Posterior vena cava (tissue), 2 donors: Measurements from ENCODE around the gene C17orf50. TPM values are rescaled to one million over a fixed set of nuclear protein-coding genes. Genes with fewer than 3 reads are reported as not detected.
"Not testable (repeated sequence)": the region's sequence is repeated elsewhere in the genome, so short reads cannot be mapped to it uniquely, and the experiment has no call there.

Experiments used
- DNase-seq: peaks from one replicate; pipeline ENCODE4 v3.0.0-alpha.2; 2020; ENCODE audit warnings: low spot score
- intact Hi-C, 2 donors: fragments of 100-400 bp; cut with DNase I; formaldehyde crosslinking; loops; one replicate each; pipeline versions ENCODE4 v1.14.1 to v1.14.2; 2022 to 2023
- total RNA-seq, 2 donors: library from RNA; stranded (reverse); fragmentation: NEBNext Ultra II Directional; extraction: Animal tissue kit (Norgen Biotek cat#: 25700); gene quantifications; one replicate each; pipeline ENCODE4 v1.2.1, GENCODE V29; 2021
- donor health status: DM: yes; HTN: yes; CAD: no.
- donor health status: DM: yes; HTN: yes; CAD: no.

The C17orf50 gene
- total RNA-seq, 2 donors from 2014 or later, result not detected

- intact Hi-C loops, result loop anchor here (5.0 to 10.0 kb wide), 2 partner anchors 134 to 136 kb away; no protein-coding TSS in a partner anchor
- DNase-seq, result no peak
Measured at GRCh38 chr17:35748341-35748841, 12.3 kb upstream of the C17orf50 start.

- intact Hi-C loops, result loop anchor here (5.0 to 10.0 kb wide), 2 partner anchors 134 to 137 kb away; no protein-coding TSS in a partner anchor
- no peak for DNase-seq
Measured at GRCh38 chr17:35748979-35749378, 11.7 kb upstream of the C17orf50 start.

DNA sequence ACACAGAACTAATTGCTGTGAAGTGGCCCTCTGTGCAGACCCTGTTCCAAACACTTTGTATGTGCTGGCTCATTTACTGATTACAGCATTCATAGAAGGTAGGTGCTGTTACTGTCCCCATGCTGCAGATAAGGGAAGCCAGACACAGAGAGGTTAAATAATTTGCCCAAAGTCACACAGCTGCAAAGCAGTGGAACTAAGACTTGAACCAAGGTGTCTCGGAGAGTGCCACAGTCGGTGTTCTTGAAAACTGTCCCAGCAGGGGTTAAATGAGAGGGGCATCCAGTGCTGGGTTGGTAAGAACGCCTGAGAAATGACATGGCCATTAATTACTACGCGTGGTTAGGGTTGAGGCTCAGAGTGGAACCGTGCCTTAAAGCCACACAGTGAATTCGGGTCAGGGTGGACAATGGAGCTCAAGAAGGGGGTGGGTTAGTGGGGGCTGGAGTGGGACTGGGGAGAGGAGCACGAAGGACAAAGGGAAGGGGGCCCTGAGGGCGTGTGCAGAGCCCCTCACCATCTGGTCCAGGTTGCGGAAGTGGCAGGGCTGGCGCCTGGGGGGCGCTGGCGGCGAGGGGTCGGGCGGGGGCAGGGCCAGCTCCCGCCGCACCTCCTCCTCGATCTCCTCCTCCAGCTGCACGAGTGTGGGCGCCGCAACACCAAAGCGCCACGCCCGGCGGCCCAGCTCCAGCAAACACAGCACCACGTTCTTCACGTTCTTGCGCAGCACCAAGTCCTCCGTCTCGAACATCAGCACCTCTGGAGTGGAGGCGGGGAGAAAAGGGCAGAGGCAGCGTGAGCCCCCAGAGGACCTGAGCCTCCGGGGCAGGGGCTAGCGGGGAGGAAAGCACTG lies 10.9 kb upstream of the C17orf50 start:
- DNase-seq, result no peak
- intact Hi-C loops, result loop anchor here (5.0 to 10.0 kb wide), 2 partner anchors 135 to 137 kb away; no protein-coding TSS in a partner anchor

DNA sequence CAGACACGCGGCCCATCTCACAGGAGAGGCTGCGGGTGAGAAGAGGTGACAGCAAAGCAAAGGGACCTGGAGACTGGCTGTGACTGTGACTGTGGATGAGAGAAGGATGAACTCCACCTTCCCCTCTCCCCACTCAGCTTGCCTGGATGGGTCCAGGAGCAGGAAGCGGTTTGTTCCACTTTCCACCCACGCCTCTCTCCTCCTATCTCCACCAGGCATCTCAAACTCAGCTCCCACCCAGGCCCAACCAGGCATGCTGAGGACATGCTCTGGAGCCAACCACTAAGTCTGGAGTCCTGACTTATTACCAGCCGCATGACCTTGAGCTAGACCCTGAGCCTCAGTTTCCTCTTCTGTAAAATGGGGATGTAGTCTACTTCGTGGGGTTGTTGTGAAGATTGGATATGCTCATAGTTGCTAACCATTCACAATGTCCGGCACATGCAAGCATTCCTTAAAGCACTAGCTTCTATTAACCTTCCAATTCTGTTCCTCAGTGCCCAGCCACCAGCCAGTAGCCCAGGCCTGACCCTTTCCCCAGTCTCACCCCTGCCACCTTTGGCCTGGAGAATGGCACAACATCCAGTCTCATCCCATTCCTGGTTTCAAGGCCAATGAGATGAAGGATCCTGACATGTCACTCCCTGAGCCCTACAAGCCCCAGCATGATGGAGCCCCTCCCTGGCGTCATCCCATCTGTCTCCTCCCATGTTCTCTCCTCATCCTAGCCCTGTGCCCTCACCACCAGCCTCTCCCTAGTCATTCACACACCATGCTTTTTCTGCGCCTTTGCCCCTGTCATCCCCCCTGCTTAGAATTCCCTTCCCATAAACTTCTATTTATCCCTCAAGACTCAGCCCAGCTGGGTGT lies 9.9 kb upstream of the C17orf50 start:
- DNase-seq, result no peak

DNA sequence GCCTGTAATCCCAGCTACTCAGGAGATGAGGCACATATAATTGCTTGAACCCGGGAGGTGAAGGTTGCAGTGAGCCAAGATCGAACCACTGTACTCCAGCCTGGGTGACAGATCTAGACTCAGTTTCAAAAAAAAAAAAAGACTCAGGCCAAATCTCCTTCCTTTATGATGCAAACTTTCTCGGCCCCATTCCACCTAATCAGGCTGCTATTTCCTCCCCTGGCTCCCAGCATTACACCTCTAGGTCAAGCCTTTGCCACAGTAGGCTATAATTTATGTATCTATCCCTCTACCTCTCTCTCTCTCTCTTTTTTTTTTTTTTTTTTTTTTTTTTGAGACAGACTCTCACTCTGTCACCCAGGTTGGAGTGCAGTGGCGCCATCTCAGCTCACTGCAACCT lies 9.1 kb upstream of the C17orf50 start:
- intact Hi-C loops, DNase-seq: not testable (repeated sequence)

More for the DNA sequence above, 9.9 kb upstream of the C17orf50 start:
- intact Hi-C loops, result no loop called here

GRCh38 chr17:35752471-35752870 lies 8.2 kb upstream of the C17orf50 start:
- intact Hi-C loops, result no loop called here

DNA sequence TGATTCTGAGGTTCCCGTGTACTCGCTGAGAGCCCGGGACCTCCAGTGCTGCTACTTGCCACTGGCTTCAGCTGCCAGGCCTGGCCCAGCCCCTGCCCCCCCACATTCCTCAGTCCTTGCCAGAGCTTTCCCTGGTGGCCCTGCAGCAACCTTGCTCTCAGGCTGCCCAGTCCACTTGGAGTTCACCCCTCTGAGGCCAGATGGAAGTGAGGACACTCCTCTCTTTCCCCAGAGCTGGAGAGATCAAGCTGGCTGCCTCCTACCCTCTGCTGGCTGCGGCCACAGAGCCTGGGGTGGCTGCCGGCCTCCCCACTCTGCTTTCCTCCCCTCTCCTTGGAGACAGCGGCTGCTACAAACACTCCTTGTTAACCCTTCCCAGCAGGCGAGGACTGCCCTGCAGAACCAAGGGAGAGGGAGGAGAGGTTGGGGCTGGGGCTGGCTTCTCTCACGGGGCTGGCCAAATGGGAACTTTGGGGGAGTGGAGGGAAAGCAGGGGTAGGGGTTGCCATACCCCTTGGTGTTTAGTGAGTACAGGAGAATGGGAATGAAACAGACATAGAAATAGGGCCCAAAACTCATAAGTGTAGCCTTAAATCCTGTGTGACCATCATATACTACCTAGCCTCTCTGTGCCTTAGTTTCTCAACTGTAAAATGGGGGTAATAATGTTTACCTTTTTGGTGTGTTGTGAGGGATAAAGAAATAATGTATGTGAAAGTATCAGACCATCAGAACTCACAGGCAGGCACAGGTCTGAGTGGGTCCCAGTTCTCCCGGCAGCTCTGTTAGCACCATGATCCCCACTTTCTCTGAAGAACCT lies 7.5 kb upstream of the C17orf50 start, which contains the start of gene GAS2L2:
Gene GAS2L2, minus strand, starts transcription at position 295 of the 820 bp plus-strand sequence. CDS start 389 bp downstream, outside the sequence.
- no peak for DNase-seq
- intact Hi-C loops, result no loop called here

More at GRCh38 chr17:35752471-35752870, 8.2 kb upstream of the C17orf50 start:
- DNase-seq, result no peak

- intact Hi-C loops, result no loop called here
- DNase-seq, result no peak
Measured at GRCh38 chr17:35757243-35757642, 3.4 kb upstream of the C17orf50 start.

DNA sequence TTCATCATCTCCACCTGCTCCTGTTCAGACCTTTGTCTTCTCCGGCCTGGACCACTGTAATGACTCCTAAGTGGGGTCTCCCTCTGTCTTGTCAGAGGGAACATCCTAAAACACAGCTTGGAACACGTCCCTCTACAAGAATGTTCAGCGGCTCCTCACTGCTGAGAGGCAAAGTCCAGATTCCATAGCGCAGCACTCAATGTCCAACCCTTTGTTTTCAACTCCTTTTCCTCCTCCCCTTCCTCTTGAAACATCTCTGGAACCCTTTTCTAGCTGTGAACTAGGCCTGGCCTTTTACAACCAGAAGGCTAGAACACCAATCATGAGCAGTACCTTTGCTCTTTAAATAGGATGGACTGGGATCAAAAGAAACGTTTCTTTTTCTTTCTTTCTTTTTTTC lies 914 bp downstream of the C17orf50 start:
- intact Hi-C loops, result no loop called here
- no peak for DNase-seq

GRCh38 chr17:35763767-35764122 lies 3.1 kb downstream of the C17orf50 start:
- intact Hi-C loops, result loop anchor here in 1 of 2 donors (2.0 kb wide), 1 partner anchor 41 kb away; no protein-coding TSS in a partner anchor
- no peak for DNase-seq

DNA sequence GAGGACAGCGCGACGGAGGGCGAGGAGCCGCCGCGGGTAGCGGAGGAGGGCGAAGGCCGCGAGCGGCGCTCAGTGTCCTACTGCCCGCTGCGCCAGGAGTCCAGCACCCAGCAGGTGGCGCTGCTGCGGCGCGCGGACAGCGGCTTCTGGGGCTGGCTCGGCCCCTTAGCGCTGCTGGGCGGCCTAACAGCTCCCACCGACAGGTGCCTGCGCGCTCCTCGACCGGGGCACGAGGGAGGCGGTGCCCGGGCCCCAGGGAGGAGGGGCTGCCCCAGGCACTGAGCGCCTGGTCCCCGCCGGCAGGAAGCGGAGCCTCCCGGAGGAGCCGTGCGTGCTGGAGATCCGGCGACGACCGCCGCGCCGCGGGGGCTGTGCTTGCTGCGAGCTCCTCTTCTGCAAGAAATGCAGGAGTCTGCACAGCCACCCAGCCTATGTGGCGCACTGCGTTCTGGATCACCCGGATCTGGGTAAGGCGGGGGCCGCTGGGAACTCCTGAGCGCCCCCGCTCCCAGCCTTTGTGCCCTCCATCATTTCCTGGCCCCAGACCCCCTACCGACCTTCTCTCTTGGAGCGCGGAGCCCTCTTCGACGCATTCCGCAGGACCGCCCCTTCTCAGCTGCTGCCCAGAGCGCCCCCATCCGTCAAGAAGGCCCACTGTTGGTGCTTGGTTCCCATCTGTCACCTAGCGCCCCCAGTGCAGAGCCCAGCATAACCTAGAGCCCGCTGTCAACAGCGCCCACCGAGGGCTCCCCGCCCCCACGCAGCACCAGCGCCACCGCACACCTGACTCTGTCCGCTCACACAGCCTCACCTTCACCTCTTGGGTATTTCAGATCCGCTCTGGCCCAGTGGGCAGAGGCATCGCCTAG lies 3.7 kb downstream of the C17orf50 start:
- DNase-seq, result peak; percentile 95
- intact Hi-C loops, result loop anchor here in 1 of 2 donors (2.0 kb wide), 1 partner anchor 40 kb away; no protein-coding TSS in a partner anchor

DNA sequence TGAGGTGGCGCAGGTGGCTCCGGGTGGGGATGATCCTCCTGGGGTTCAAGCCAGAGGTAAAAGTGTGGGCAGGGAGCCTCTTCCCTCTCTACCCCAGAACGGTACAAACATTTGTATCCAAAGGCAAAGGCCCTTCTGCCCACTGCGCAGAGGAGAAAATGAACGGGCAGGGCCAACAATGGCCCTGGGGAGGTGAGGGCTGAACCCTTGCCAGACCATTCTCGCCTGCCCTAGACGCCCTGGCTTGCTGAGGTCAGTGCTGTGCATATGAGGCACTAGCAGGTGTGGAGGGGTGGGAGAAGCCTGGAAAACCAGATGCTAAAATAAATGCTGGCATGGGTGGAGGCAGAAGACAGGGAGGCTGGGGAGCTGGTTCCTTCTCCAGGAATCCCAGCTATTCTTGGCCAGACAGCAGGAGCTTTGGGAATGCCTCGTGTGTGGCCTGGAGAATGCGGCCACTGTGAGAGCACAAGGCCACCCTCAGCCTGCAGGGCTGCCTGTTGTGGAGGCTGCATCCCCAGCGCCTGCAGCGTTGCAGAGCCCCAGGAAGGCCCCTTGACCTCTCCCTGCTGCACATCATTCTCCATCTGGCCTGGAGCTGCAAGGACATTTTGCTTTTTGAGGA lies 4.5 kb downstream of the C17orf50 start:
- intact Hi-C loops, result loop anchor here (2.0 to 5.0 kb wide), 2 partner anchors 37 to 40 kb away; no protein-coding TSS in a partner anchor
- no peak for DNase-seq

- intact Hi-C loops, result loop anchor here (2.0 to 5.0 kb wide), 2 partner anchors 36 to 39 kb away; no protein-coding TSS in a partner anchor
- no peak for DNase-seq
Measured at GRCh38 chr17:35765756-35766488, 5.2 kb downstream of the C17orf50 start.

DNA sequence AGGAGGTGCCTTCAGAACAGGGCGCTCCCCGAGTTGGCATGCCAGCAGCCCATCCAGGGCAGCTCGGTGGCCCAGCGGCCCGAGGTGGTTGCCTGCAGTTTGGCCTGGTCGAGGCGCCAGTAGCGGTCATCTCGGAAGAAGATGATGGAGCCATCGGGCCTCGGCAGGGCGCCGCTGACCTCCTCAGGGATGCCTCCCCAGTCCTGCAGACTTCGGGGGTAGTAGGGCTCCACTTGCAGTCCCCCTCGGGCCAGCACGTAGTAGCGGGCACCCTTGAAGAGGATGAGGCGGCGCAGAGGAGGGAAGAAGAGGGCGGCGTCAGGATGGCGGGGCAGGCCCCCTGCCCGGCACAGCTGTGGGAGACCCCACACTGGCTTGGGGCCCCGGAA lies 5.8 kb downstream of the C17orf50 start:
- intact Hi-C loops, result loop anchor here in 1 of 2 donors (5.0 kb wide), 1 partner anchor 36 kb away; no protein-coding TSS in a partner anchor

GRCh38 chr17:35766903-35767510 lies 6.3 kb downstream of the C17orf50 start:
- no peak for DNase-seq
- intact Hi-C loops, result loop anchor here in 1 of 2 donors (5.0 kb wide), 1 partner anchor 35 kb away; no protein-coding TSS in a partner anchor

More for the DNA sequence above, 5.8 kb downstream of the C17orf50 start:
- no peak for DNase-seq

GRCh38 chr17:35768797-35769196 lies 8.1 kb downstream of the C17orf50 start:
- no peak for DNase-seq
- intact Hi-C loops, result loop anchor here in 1 of 2 donors (5.0 kb wide), 1 partner anchor 34 kb away; no protein-coding TSS in a partner anchor
